HCT116 (cell line): Measurements from ENCODE around the gene FNDC3B. TPM values are rescaled to one million over a fixed set of nuclear protein-coding genes. Genes with fewer than 3 reads are reported as not detected.

Source experiments
- ATAC-seq: fragments of 200-7000 bp; cut with Tn5 transposase; 2 replicates; pipeline ENCODE4 v1.9.1; 2020; ENCODE audit warnings: mild to moderate bottlenecking, moderate library complexity
- BruUV-seq: library from RNA; stranded (reverse); fragments of 400-500 nt; replicated peaks from 2 replicates; lab custom pipeline; 2021; lab: Mats Ljungman, UMichigan
- CTCF ChIA-PET: fragments of 300-600 bp; sonication (Branson Sonifier 250); formaldehyde crosslinking; loops from one replicate; lab custom pipeline; 2021; ENCODE audit warnings: antibody characterized with exemption; lab: Charles Lee
- POLR2A ChIA-PET: fragments of 300-600, 350-600 bp; sonication (Branson Sonifier 250); formaldehyde crosslinking; loops from one replicate; lab custom pipeline; 2021; ENCODE audit warnings: antibody characterized with exemption; lab: Charles Lee
- RAD21 ChIA-PET, 2 experiments: fragments of 300-600 bp; sonication (Branson Sonifier 250); formaldehyde crosslinking; loops; one replicate each; lab custom pipeline; 2023; ENCODE audit warnings: low total read pairs in 2 of 2; ENCODE audit not compliant: uncharacterized antibody in 2 of 2, unreplicated experiment in 2 of 2, low non-redundant PET in 1 of 2; lab: Charles Lee
- DNase-seq: peaks from one replicate; pipeline ENCODE4 v3.0.0-alpha.2; 2010; ENCODE audit warnings: low read depth, low spot score
- H2AFZ ChIP-seq: fragments of 200-600 bp; shearing (Covaris generic), sonication (generic); 2 replicates; pipeline ENCODE4 v1.6.1; 2017; ENCODE audit warnings: low read depth, mixed run types, mixed read lengths, antibody characterized with exemption, low read length; ENCODE audit not compliant: poor library complexity, severe bottlenecking
- H3K27ac ChIP-seq: 2 replicates; pipeline ENCODE4 v1.5.1; 2012; ENCODE audit warnings: low read depth, low read length
- H3K27me3 ChIP-seq: fragments of 200-600 bp; sonication (generic); 2 replicates; pipeline ENCODE4 v1.6.1; 2016; ENCODE audit warnings: mixed run types, low read length, mixed read lengths; ENCODE audit not compliant: insufficient read depth
- H3K36me3 ChIP-seq, 2 experiments: fragments of 200-500 bp in 1 of 2; fragments of 200-600 bp in 1 of 2; sonication (Bioruptor generic) in 1 of 2; sonication (generic) in 1 of 2; 2 replicates each; pipeline versions ENCODE4 v1.5.1 to v1.6.1; 2014 to 2016; ENCODE audit warnings: low read length in 2 of 2, inconsistent platforms in 1 of 2, mixed read lengths in 1 of 2, mixed run types in 1 of 2; ENCODE audit not compliant: insufficient read depth in 2 of 2, control insufficient read depth in 1 of 2
- H3K4me1 ChIP-seq, 2 experiments: fragments of 200-600 bp in 1 of 2; sonication (generic) in 1 of 2; 2 replicates each; pipeline versions ENCODE4 v1.5.1 to v1.6.1; 2012 to 2017; ENCODE audit warnings: low read length in 2 of 2, inconsistent platforms in 1 of 2, mild to moderate bottlenecking in 1 of 2, mixed read lengths in 1 of 2, mixed run types in 1 of 2, moderate library complexity in 1 of 2; ENCODE audit not compliant: insufficient read depth in 2 of 2, control insufficient read depth in 1 of 2
- H3K4me2 ChIP-seq: fragments of 200-600 bp; sonication (generic); 2 replicates; pipeline ENCODE4 v1.6.1; 2017; ENCODE audit warnings: mixed run types, low read length, mixed read lengths
- H3K4me3 ChIP-seq, 2 experiments: fragments of 200-600 bp in 1 of 2; sonication (generic) in 1 of 2; replicated peaks in 1 of 2; 2 replicates each; pipeline ENCODE4 v1.5.1; 2011 to 2016; ENCODE audit warnings: low read length in 2 of 2, control low read depth in 1 of 2, low read depth in 1 of 2, mild to moderate bottlenecking in 1 of 2, mixed read lengths in 1 of 2, mixed run types in 1 of 2
- H3K79me2 ChIP-seq: fragments of 200-600 bp; sonication (generic); 2 replicates; pipeline ENCODE4 v1.6.1; 2017; ENCODE audit warnings: mild to moderate bottlenecking, mixed run types, low read length, moderate library complexity, mixed read lengths; ENCODE audit not compliant: insufficient read depth
- H3K9ac ChIP-seq: fragments of 200-600 bp; sonication (generic); 2 replicates; pipeline ENCODE4 v1.6.1; 2016; ENCODE audit warnings: low read length, mixed read lengths
- H3K9me2 ChIP-seq: fragments of 200-600 bp; sonication (generic), shearing (Covaris generic); 2 replicates; pipeline ENCODE4 v1.6.1; 2017; ENCODE audit warnings: mixed run types, mild to moderate bottlenecking, moderate library complexity; ENCODE audit not compliant: insufficient read depth
- H3K9me3 ChIP-seq, 2 experiments: fragments of 200-500 bp in 1 of 2; fragments of 200-600 bp in 1 of 2; sonication (Bioruptor generic) in 1 of 2; sonication (generic) in 1 of 2; 2 replicates each; pipeline ENCODE4 v1.6.1; 2014 to 2017; ENCODE audit warnings: low read length in 2 of 2, mixed read lengths in 2 of 2, inconsistent platforms in 1 of 2, low read depth in 1 of 2, mild to moderate bottlenecking in 1 of 2, mixed run types in 1 of 2, moderate library complexity in 1 of 2; ENCODE audit not compliant: control insufficient read depth in 1 of 2, insufficient read depth in 1 of 2
- H4K20me1 ChIP-seq: fragments of 200-600 bp; sonication (generic), shearing (Covaris generic); 2 replicates; pipeline ENCODE4 v1.6.1; 2017; ENCODE audit warnings: mixed run types, mild to moderate bottlenecking, moderate library complexity; ENCODE audit not compliant: insufficient read depth
- CBX3 ChIP-seq: IDR thresholded peaks from 2 replicates; pipeline ENCODE4 v1.6.1; 2012; ENCODE audit warnings: low read depth
- CEBPB ChIP-seq: IDR thresholded peaks from 2 replicates; pipeline ENCODE4 v1.6.1; 2012; ENCODE audit warnings: low read depth
- CTCF ChIP-seq, 3 experiments: fragments of 200-600 bp in 1 of 3; sonication (generic) in 1 of 3; IDR thresholded peaks in 2 of 3; conservative IDR thresholded peaks in 1 of 3; 2 replicates each; pipeline ENCODE4 v1.5.1; 2012 to 2017; ENCODE audit warnings: low read depth in 2 of 3, low read length in 2 of 3, antibody characterized with exemption in 1 of 3, borderline replicate concordance in 1 of 3, control low read depth in 1 of 3, mild to moderate bottlenecking in 1 of 3, mixed read lengths in 1 of 3, mixed run types in 1 of 3, moderate library complexity in 1 of 3; ENCODE audit not compliant: insufficient read depth in 1 of 3
- EGR1 ChIP-seq: IDR thresholded peaks from 2 replicates; pipeline ENCODE4 v1.6.1; 2012; ENCODE audit warnings: low read depth
- FOSL1 ChIP-seq: IDR thresholded peaks from 2 replicates; pipeline ENCODE4 v1.6.1; 2012; ENCODE audit warnings: low read depth
- MAX ChIP-seq: IDR thresholded peaks from 2 replicates; pipeline ENCODE4 v1.6.1; 2012
- SRF ChIP-seq: IDR thresholded peaks from 2 replicates; pipeline ENCODE4 v1.6.1; 2012; ENCODE audit warnings: low read depth
- ZFX ChIP-seq: fragments of 450-650 bp; IDR thresholded peaks from 2 replicates; pipeline ENCODE4 v1.6.1; 2017
- intact Hi-C: fragments of 100-400 bp; cut with micrococcal nuclease; formaldehyde crosslinking; loops from 2 replicates; pipeline ENCODE4 v1.10.0; 2022
- total RNA-seq: library from RNA; stranded (reverse); gene quantifications from one replicate; pipeline ENCODE4 v1.2.1, GENCODE V29; 2021; ENCODE audit not compliant: unreplicated experiment
- TF ChIP-seq, protein P1 (sequence below): IDR thresholded peaks from 2 replicates; pipeline ENCODE4 v1.6.1; 2011; ENCODE audit warnings: mild to moderate bottlenecking, low read length, moderate library complexity; ENCODE audit not compliant: insufficient replicate concordance; ENCODE audit errors: extremely low read depth
- TF ChIP-seq, protein P2 (sequence below): IDR thresholded peaks from 2 replicates; pipeline ENCODE4 v1.6.1; 2012

FNDC3B gene
- total RNA-seq, 1 experiment from 2014 or later, result 45.7 TPM

GRCh38 chr3:172209333-172210321 is 170.2 kb downstream of the FNDC3B start:
- Histone ChIP-seq H2AFZ (no peak overlapping the region), H3K4me1 (no peaks in the 10 kb centered on the region; a peak in 1 of 4 replicates), H3K4me2 (no peak overlapping the region), H4K20me1 (no peaks in the 10 kb centered on the region), H3K27ac (no peak overlapping the region), H3K36me3 (no peaks in the 10 kb centered on the region), H3K9ac (no peak overlapping the region), H3K4me3 (no peak overlapping the region), H3K27me3 (no peaks in the 10 kb centered on the region), H3K9me2 (no peaks in the 10 kb centered on the region), H3K9me3 (no peaks in the 10 kb centered on the region), H3K79me2 (peaks cover 4% of the 10 kb centered on the region; the same call in 1 of the 2 replicates)
- BruUV-seq, result no TSS peak
- peak; percentile 25; the same call in 1 of the 2 replicates for ATAC-seq
- DNase-seq, result no peak
- ChIA-PET RAD21 (no interaction called here), POLR2A (no interaction called here), CTCF (no interaction called here)
- no peak for TF ChIP-seq SRF
- intact Hi-C loops, result no loop called here

DNA sequence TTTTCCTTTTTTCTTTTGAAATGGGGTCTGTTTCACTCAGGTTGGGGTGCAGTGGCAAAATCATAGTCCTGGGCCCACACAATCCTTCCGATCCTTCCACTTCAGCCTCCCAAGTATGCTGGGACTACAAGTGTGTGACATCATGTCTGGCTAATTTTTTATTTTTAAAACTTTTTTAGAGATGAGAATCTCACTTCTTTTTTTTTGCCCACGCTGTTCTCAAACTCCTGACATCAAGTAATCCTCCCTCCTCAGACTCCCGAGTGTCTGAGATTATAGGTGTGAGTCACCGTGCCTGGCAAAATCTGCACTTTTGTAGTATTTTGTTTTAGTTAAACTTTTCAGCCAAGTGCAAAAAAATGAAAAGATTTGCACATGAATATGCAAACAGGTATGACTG is 171.0 kb downstream of the FNDC3B start:
- no peak for DNase-seq
- ATAC-seq, result no peak
- BruUV-seq, result no TSS peak
- Histone ChIP-seq H3K27me3 (no peaks in the 10 kb centered on the region), H3K4me2 (no peak overlapping the region), H3K79me2 (peaks cover 4% of the 10 kb centered on the region; the same call in 1 of the 2 replicates), H2AFZ (no peak overlapping the region), H3K36me3 (no peaks in the 10 kb centered on the region), H3K27ac (no peak overlapping the region), H3K4me1 (no peaks in the 10 kb centered on the region; a peak in 1 of 4 replicates), H4K20me1 (no peaks in the 10 kb centered on the region), H3K9ac (no peak overlapping the region), H3K9me2 (no peaks in the 10 kb centered on the region), H3K4me3 (no peak overlapping the region), H3K9me3 (no peaks in the 10 kb centered on the region)
- ChIA-PET CTCF (no interaction called here), RAD21 (no interaction called here), POLR2A (no interaction called here)
- intact Hi-C loops, result no loop called here
- no peak for TF ChIP-seq CEBPB
- TF ChIP-seq EGR1, result no peak
- no peak for TF ChIP-seq ZFX
- no peak for TF ChIP-seq CTCF (IDR thresholded peaks at IDR 0.05 in 2 of 3, conservative IDR thresholded peaks at IDR 0.05 in 1 of 3; ENCODE audit: borderline replicate concordance in 1 of 3, insufficient read depth in 1 of 3, low read depth in 2 of 3, low read length in 2 of 3)
- TF ChIP-seq CBX3, result no peak
- TF ChIP-seq, protein P1, sequence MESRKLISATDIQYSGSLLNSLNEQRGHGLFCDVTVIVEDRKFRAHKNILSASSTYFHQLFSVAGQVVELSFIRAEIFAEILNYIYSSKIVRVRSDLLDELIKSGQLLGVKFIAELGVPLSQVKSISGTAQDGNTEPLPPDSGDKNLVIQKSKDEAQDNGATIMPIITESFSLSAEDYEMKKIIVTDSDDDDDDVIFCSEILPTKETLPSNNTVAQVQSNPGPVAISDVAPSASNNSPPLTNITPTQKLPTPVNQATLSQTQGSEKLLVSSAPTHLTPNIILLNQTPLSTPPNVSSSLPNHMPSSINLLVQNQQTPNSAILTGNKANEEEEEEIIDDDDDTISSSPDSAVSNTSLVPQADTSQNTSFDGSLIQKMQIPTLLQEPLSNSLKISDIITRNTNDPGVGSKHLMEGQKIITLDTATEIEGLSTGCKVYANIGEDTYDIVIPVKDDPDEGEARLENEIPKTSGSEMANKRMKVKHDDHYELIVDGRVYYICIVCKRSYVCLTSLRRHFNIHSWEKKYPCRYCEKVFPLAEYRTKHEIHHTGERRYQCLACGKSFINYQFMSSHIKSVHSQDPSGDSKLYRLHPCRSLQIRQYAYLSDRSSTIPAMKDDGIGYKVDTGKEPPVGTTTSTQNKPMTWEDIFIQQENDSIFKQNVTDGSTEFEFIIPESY, result no peak
- no peak for TF ChIP-seq MAX
- no peak for TF ChIP-seq FOSL1
- TF ChIP-seq, protein P2, sequence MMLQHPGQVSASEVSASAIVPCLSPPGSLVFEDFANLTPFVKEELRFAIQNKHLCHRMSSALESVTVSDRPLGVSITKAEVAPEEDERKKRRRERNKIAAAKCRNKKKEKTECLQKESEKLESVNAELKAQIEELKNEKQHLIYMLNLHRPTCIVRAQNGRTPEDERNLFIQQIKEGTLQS, result no peak
